NT2/D1 (cell line): ENCODE data around the gene KDM4B.
A peak's percentile ranks its signal among the peaks of the same experiment; 100 is the strongest.

Source experiments
- DNase-seq: peaks from one replicate; pipeline ENCODE4 v3.0.0-alpha.2; 2011; ENCODE audit warnings: low read depth, low spot score
- H3K27me3 ChIP-seq: 2 replicates; pipeline ENCODE4 v1.6.0; 2011; ENCODE audit warnings: mild to moderate bottlenecking; ENCODE audit not compliant: insufficient read length, insufficient read depth
- H3K36me3 ChIP-seq: 2 replicates; pipeline ENCODE4 v1.6.1; 2011; ENCODE audit warnings: mild to moderate bottlenecking, low read length, mixed read lengths; ENCODE audit not compliant: insufficient read depth, insufficient read length
- H3K4me1 ChIP-seq: 2 replicates; pipeline ENCODE4 v1.5.1; 2011; ENCODE audit not compliant: insufficient read depth, insufficient read length
- H3K4me3 ChIP-seq: 2 replicates; pipeline ENCODE4 v1.5.1; 2011; ENCODE audit warnings: low read depth; ENCODE audit not compliant: insufficient read length
- H3K9ac ChIP-seq: 2 replicates; pipeline ENCODE4 v1.6.0; 2011; ENCODE audit warnings: low read depth; ENCODE audit not compliant: insufficient read length
- H3K9me3 ChIP-seq: 2 replicates; pipeline ENCODE4 v1.5.1; 2011; ENCODE audit warnings: mild to moderate bottlenecking, low read length; ENCODE audit not compliant: insufficient read depth
- SUZ12 ChIP-seq: IDR thresholded peaks from 2 replicates; pipeline ENCODE4 v1.6.1; 2011; ENCODE audit not compliant: insufficient read length, insufficient read depth; ENCODE audit errors: extremely low read depth
- YY1 ChIP-seq: IDR thresholded peaks from 2 replicates; pipeline ENCODE4 v1.6.1; 2011; ENCODE audit not compliant: insufficient read length, insufficient read depth
- ZNF274 ChIP-seq: IDR thresholded peaks from 2 replicates; pipeline ENCODE4 v1.6.1; 2011; ENCODE audit warnings: mild to moderate bottlenecking, low read depth, low read length

Gene KDM4B

GRCh38 chr19:4968462-4969291 is at the start of gene KDM4B:
TSS of gene KDM4B (plus strand) at chr19:4969113. CDS start at chr19:5032891, 63,778 bp downstream.
- peaks cover 6% of the 10 kb centered on the region for H3K36me3 ChIP-seq
- H3K9me3 ChIP-seq, result no peaks in the 10 kb centered on the region
- DNase-seq, result peak; percentile 99
- H3K9ac ChIP-seq, result peak within 1 kb of the TSS; percentile 79
- TF ChIP-seq YY1 (no peak), SUZ12 (no peak), ZNF274 (no peak)
- H3K4me3 ChIP-seq, result peak within 1 kb of the TSS; percentile 60
- peaks cover 20% of the 10 kb centered on the region for H3K4me1 ChIP-seq
- H3K27me3 ChIP-seq, result peaks cover 5% of the 10 kb centered on the region

DNA sequence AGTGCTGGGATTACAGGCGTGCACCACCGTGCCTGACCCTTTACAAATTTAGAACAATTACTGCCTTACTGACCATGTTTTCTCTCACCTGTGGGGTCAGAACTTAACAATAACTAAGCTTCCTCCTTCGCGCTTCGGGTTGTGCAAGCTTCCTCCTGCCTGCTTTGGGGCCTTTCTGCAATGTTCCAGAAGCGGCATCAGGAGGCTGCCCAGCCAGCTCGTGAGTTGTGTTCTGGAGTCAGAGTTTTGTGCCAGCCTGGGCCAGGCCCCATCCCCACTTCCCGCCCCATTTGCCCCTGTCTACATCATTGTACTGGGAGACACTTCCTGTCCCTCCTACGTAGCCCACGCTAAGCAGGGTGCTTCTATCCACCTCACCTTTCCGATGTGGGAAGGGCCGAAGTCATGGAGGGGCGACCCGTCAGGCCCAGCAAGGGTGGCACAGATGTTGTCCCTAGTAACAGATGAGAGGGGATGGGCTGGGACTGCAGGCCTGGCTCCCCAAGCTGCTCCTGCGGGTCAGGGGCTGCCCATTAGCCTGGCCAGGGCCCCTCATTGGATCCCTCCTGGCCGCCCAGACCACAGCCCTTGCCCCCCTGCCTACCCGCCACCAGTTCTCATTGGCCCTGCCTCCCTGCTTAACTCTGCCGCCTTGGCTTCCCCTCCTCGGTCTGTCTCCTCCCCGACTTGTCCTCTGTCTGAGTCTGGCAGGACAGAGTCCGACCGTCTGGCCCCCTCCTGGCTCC is 46.2 kb upstream of the KDM4B start:
- Histone ChIP-seq H3K27me3 (no peaks in the 10 kb centered on the region), H3K4me3 (no peak overlapping the region), H3K4me1 (peaks cover 11% of the 10 kb centered on the region), H3K9me3 (no peaks in the 10 kb centered on the region), H3K36me3 (peaks cover 67% of the 10 kb centered on the region), H3K9ac (peak overlapping the region; percentile 24)
- TF ChIP-seq SUZ12 (no peak), ZNF274 (no peak), YY1 (no peak)
- no peak for DNase-seq

DNA sequence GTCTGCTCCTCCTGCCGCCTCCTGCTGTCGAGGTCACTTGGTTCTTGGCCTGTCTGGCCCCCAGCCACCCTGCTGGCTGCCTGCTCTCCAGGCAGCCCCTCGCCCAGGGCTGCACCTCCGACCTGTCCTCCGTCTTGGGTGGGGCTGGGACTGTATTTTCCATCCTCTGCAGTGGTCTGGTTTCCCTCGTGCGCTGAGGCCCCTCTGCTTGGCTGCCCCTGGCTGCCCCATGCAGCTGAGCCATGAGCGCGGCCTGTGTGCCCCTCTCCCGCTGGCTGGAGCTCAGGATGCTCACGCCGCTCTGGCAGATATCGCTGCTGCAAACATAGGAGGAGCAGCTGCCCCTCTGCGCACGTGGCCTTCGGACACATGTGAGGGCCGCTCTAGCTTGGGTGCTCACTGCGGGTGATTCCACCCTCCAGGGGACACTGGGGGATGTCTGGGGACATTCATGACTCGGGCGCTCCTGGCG is 45.6 kb upstream of the KDM4B start:
- Histone ChIP-seq H3K9me3 (no peaks in the 10 kb centered on the region), H3K36me3 (peaks cover 70% of the 10 kb centered on the region), H3K27me3 (no peaks in the 10 kb centered on the region), H3K4me1 (peaks cover 17% of the 10 kb centered on the region), H3K9ac (peak overlapping the region; percentile 24), H3K4me3 (no peak overlapping the region)
- DNase-seq, result no peak
- TF ChIP-seq ZNF274 (no peak), YY1 (no peak), SUZ12 (no peak)

- TF ChIP-seq SUZ12 (no peak), YY1 (no peak), ZNF274 (no peak)
- Histone ChIP-seq H3K4me1 (peaks cover 20% of the 10 kb centered on the region), H3K9ac (no peak overlapping the region)
These were observed 39.7 kb upstream of the KDM4B start for GRCh38 chr19:4929186-4929585.

GRCh38 chr19:4930664-4931063 is 38.2 kb upstream of the KDM4B start:
- Histone ChIP-seq H3K4me1 (peaks cover 22% of the 10 kb centered on the region), H3K4me3 (no peak overlapping the region), H3K36me3 (peaks cover 81% of the 10 kb centered on the region), H3K27me3 (no peaks in the 10 kb centered on the region), H3K9ac (no peak overlapping the region), H3K9me3 (no peaks in the 10 kb centered on the region)
- TF ChIP-seq YY1, result no peak
- DNase-seq, result no peak

More at GRCh38 chr19:4929186-4929585, 39.7 kb upstream of the KDM4B start:
- no peak for DNase-seq
- peaks cover 77% of the 10 kb centered on the region for H3K36me3 ChIP-seq
- H3K4me3 ChIP-seq, result no peak overlapping the region
- no peaks in the 10 kb centered on the region for H3K9me3 ChIP-seq
- no peaks in the 10 kb centered on the region for H3K27me3 ChIP-seq

DNA sequence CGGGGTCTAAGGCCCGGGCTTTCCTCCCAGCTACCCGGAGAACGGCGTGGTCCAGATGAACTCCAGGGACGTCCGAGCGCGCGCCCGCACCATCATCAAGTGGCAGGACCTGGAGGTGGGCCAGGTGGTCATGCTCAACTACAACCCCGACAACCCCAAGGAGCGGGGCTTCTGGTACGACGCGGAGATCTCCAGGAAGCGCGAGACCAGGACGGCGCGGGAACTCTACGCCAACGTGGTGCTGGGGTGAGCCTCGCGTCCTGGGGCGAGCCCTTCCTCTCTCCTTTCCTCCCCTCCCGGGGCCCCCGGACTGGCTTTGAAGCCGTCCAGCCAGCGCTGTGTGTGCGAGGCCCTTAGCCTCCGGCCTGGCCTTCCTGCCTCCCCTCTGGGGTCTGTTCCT is 36.2 kb upstream of the KDM4B start:
- no peaks in the 10 kb centered on the region for H3K9me3 ChIP-seq
- no peak for DNase-seq
- no peak for TF ChIP-seq YY1
- TF ChIP-seq SUZ12, result no peak
- TF ChIP-seq ZNF274, result no peak
- H3K4me1 ChIP-seq, result peaks cover 23% of the 10 kb centered on the region
- H3K4me3 ChIP-seq, result no peak overlapping the region
- H3K9ac ChIP-seq, result no peak overlapping the region
- H3K27me3 ChIP-seq, result no peaks in the 10 kb centered on the region
- H3K36me3 ChIP-seq, result peaks cover 90% of the 10 kb centered on the region

DNA sequence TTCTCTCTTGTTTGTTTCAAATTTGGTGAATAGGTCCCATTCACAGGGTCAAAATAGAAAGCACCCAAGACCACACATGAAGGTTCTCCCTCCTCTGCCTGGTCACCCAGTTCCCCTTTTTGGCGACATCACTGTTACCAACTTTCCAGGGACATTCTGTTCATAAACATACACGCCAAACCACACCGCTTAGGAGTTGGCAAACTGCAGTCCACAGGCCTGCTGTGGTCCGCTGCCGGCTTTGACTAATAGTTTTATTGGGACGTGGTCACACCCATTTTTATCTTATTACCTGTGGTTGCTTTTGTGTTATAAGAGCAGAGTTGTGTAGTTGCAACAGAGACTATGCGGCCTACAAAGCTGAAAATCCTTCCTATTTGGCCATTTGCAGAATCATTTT is 35.4 kb upstream of the KDM4B start:
- peaks cover 88% of the 10 kb centered on the region for H3K36me3 ChIP-seq
- H3K9me3 ChIP-seq, result no peaks in the 10 kb centered on the region
- no peak overlapping the region for H3K4me3 ChIP-seq
- peaks cover 15% of the 10 kb centered on the region for H3K4me1 ChIP-seq
- TF ChIP-seq YY1 (no peak), ZNF274 (no peak), SUZ12 (no peak)
- H3K9ac ChIP-seq, result no peak overlapping the region
- DNase-seq, result no peak
- no peaks in the 10 kb centered on the region for H3K27me3 ChIP-seq
